GM19455 (cell line): ENCODE results near the gene FOXP1.

Source experiments
- ATAC-seq: cut with Tn5 transposase; IDR thresholded peaks from one replicate; pipeline ENCODE4 v1.9.1; 2021; ENCODE audit not compliant: unreplicated experiment

Gene FOXP1

DNA sequence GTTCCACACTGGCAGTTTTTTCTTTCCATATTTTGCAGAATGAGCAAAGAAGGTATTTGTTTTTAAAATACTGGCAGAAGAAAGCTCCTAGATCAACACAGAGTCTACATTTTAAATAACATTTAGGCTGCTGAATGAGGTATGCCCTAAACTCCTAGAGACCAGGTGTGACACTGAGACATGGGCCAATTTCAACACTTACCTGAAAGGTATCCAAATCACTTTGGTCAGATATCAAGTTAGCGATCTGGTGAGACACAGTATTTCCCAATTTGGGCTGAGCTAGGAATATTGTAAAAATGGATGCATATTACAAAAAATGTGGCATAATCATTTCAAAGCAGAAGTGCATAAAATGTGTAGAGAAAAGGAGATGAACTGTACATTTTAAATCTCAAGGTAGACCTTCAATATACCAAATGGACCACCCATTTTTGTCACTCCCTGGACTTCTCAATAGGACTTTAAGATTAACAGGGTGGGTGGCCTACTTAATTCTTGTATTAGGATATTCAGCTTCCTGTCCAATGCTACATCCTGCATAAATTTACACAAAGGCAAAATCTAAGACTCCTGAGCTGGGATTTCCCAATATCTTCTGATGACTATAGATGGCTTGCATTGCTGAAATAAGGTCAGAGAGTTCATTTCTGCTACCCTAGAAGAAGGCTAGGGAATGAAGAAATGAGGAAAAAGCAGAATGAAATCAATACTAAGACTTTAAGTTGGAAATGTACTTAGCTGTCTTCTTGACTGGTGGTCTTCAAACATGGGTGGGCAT is 487.8 kb downstream of the FOXP1 start:
- ATAC-seq: no peak

DNA sequence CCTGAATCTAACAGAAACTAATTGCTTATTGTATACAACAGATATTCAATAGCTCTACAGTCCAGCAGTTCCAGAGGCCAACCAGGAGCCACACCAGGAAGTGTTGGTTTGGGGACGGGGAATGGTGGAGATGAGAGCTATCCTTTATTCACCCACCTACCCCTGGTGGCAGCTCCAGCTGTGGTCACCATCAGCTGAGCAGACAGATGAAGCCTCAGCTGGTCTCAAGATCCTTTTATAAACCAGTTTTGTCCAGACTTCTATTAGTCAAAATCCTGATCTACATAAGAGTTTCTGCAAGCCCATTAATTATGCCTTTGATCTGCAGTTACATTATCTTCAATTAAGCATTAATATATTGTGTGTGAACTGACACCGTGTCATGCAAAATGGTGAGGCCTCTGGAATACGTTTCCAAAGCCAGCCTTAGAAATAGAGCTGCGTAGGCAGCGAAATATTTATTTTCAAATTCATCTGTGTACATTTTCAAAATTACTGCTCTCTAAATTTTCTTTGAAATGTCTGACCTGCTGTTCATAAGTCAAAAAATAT is 488.8 kb downstream of the FOXP1 start:
- no peak for ATAC-seq

DNA sequence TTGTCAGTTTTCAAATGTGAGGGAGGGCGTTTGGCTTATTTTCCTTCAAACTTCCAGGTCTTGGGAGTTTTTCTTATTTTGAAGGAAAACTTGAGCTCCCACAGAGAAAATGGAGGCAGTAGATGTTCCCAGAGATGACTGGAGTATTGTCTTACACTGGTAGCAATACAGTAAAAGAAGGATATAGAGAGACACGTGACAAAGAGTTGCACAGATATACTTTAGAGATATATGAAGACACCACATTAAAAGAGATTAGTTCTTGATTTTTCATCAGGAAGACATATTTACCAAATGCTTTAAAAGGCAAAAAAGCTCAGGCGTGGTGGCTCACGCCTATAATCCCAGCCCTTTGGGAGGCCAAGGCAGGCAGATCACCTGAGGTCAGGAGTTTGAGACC is 490.9 kb downstream of the FOXP1 start:
- ATAC-seq: no peak

DNA sequence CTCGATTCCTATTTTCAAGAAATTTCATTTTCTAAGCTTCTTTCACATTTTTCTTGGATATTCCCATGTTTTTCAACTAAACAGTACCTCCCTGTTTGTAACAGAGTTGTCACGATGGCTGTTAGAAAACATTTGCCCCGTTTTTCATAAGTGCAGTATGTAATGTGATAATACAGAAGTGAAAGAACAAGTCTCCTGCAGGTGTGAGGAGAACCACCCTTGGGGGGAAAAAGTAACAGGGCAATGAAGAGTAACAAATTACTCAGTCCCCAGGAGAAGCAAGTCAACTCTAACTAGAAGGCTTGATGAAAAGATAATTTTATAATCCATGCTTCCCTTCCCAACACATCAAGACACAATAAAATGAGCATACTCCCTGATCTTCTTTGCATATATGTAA is 493.3 kb downstream of the FOXP1 start:
- no peak for ATAC-seq

DNA sequence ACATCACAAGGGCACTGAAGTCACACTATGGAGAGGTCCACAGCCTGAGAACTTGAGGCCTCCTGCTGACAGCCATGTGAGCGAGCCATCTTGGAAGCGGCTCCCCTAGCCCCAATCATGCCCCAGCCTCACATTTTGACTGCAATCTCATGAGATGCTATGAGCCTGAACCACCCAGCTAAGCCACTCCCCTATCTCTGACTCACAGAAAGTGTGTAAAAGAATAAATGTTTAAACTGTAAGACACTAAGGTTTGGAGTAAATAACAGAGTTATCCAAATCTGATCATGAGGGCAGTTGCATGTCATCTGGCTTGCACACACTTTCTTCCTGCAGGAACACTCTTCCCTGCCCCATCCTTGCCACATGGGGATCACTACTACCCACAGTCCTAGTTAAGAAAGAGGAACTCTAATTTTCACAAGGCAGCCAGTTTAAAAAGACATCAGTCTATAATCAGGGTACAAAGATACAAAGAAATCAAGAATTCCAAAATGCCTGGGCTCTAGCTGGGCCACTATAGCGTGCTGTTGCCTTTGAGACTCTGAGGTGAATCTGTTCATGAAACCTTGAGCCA is 494.2 kb downstream of the FOXP1 start:
- ATAC-seq: no peak

DNA sequence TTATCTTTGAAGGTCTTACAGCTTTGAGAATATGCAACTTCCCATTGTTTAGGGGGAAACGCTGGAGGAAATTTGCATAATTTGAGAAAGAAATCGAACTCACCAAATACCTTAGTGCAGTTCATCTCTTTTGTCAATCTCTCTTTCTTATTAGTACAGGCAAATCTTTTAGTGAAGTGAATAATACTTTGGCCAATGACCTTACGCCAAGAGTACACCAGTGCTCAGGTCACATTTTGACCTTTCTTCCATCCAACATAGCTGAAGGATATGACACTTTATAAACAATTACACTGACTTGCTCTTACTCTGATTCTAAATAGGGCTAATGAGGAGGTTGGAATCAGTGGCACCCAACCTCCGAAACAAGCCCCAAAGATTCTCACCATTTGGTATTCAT is 494.8 kb downstream of the FOXP1 start:
- ATAC-seq: no peak

DNA sequence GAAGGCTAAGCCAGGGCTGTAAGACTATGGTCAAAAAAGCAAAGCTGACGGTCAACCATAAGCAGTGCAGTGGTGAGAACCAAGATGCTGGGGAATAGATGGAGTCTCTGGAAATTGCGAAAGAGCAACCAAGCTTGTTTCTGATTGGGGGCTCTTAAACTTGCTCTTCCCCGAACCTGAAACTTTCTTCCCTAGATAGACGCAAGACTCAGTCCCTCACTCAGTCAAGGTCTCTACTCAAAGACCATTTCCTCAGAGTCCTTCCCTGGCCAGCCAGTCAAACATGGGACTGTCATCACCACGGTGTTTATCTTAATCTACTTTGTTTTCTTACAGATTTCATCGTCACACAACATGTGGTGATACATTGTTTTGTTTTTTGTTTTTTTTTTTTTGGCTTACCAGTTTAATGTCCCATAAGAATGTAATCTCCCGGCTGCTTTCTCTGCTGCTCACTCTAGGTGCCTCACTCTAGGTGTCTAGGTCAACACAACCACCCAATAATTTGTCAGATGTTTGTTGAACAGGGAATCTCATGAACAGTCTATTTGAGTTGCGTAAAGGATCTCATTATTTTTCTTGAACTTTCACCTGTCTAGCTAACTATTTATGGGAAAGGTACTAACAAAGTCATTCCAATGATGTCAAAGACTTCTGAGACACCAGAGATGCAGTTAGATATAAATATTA is 495.4 kb downstream of the FOXP1 start:
- ATAC-seq: no peak

DNA sequence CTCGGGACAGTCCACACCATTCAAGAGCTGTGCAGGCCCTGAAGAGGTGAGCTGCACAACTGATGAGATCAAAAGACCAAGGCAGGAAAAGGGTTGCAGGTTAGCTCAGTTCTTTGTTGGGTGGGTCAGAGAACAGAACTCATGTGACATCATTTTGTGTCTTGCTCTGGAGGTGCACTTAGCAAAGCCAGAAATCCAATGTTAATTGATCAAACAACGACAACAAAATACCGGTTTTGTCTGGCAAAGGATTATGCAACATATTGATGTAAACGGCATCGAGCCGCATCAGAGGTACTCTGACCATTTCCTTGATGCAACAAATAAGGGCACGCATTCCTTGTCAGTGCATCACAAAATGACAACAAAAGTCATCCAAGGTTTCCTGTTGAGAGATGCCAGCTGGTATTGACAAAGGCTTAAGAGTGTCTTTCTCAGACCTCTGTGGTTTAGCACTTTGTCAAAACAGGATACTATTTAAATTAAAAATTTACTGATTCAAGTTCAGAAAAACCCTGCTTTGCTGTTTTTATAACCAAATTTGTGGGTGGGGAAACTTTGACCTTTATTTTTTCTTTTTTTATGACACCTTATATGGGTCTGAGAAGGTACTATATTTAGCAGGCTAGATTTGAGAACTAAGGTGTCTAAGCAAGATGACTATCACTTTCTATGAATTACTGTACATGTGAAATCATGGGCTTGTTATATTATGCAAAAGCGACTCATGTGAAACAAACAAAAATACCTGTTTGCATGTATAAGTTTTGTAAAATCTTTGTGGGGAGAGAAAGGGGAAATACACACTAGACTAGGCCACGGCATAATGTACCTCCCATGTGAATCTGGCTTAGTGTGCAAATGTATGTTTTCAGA is 496.1 kb downstream of the FOXP1 start:
- peak; percentile 92 for ATAC-seq

DNA sequence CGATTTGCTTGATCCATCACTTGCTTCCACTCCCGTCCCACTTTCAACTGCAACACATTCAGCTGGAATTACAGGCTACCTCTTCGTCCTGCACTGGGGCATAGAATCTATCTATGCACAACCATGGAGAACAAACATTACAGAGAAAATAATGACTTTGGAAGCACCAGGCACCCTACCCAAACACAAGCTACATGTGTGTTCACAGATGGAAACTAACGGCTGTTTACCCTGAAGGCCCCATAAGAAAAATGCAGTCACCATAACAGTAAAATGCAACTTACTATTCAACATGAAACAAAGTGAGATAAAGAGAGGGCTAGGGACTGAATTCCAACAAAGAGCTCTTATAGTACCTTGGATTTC is 496.8 kb downstream of the FOXP1 start:
- no peak for ATAC-seq

DNA sequence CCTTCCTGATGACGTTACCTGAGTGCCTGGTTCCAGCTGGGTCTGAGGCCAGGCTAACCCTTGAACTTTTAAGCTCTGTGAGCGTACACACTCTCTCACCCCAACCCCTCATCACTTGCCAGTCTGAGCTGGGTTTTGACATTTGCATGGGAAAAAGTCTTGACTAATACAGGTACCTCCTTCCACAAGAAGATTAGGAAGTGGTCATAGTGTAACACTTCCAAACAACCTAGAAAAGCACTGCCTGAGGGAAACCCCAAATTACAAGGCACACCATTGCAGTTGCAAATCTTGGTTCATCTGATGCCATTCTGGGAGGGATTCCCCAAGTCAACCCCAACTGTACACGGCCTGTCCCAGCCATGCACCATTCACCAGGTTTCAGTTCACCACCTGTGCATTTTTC is 499.8 kb downstream of the FOXP1 start:
- no peak for ATAC-seq

DNA sequence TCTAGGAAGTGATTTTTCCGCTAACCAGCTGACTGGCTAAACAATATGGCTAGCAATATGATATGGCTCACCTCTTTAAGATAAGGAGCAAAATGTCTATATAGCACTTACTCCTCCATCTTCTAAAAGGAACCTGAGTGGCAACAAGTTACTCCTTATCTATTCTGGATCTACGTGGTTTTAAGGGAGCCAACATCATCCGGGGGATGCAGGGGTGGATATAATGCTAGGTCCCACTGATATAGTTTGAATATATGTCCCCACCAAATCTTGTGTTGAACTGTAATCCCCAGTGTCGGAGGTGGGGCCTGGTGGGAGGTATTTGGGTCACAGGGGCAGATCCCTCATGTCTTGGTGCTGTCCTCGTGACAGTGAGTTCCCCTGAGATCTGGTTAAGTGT is 500.7 kb downstream of the FOXP1 start:
- no peak for ATAC-seq

DNA sequence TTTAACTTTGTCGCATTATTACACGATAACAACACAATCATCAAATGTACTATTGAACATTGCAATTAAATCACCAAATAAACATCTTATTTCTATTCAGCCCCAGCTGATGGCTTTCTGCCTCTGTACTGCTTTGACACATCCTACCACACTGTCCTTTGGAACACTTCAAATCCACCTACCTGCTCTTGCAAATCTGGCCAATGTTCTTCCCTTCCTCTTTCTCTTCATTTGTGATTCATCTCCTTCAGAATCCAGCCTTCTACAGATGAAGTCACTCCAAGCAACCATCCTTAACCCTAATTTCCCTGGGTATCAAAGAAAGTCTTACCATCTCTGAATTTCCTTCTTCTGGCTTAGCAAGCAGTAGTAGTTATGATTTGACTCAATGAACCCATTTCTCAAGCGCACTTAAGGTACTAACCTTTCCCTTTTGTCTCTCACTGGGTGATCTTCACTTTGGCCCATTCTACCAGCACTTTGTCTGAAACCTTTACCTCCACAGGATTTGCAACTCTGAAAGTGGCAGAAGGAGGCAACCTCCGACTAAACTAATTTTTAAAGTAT is 502.9 kb downstream of the FOXP1 start:
- no peak for ATAC-seq

DNA sequence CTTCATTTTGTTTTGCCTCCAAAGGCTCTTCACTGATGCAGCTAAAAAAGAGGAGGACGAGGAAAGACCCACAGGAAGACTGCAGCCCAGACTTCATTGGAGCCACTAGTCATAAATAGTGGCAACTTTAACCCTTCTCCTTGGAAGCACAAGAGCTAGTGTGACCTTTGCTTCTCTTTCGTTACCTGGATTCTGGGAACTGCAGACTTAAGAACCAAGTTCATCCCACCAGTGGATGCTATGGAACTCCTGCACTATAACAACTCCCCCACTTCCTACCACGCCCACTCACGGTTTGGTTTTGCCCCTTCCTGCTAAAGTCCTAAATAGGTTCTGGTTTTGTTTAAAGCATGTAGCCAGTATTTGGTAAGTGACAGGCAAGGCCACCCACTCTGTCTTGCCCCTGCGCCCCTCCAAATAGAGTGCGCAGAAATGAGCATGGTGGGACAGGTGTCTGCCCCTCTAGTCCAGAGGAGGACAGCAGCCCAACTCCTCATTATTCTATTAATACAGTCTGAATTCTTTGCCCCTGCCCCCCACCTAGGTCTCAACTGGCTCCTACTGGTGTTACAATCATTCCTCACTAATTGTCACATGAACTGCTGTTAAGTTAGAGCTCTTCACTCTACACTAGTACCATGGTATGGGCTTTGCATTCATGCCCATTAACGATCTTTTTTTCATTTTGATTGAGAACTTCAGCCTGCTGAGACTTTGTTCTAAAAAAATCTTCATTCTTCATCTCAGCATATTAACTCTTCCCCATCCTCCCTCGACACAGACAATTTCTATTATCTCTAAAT is 504.6 kb downstream of the FOXP1 start:
- no peak for ATAC-seq

DNA sequence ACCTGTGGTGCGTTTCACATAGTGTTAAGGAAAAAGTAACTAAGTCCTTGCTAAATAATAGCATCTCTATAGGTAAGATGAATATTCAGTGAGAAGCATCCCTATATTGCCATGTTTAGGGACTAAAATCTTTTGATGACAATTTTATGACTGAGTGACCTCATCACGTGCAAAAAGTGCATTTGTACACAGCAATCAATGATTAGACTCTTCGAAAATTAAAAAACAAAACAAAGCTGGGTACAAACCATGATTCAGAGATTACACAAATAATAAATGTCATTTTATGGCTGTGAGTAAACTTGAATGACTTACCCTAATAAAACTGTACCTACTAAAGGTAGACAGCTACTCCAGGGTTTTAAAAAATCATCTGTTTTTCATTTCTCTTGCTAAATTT is 505.3 kb downstream of the FOXP1 start:
- ATAC-seq: no peak

DNA sequence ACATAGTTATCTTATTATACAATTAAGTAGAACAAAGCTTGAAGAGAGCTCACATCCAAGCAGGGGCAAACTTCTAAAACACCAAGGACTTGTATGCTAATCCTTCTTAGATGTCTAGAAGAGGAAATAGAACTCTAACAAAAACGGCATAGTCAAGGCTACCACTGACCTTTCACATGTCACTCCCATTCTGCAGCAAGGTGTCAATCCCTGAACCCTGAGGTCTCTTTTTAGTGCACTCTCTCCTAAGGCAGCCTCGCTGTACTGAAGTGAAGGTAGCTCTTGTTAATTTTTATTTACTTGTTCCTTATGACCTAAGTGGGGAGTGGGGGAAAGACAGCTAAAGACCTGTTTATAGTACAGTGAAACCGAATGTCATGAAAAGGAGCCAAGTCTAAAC is 506.5 kb downstream of the FOXP1 start:
- ATAC-seq: no peak

DNA sequence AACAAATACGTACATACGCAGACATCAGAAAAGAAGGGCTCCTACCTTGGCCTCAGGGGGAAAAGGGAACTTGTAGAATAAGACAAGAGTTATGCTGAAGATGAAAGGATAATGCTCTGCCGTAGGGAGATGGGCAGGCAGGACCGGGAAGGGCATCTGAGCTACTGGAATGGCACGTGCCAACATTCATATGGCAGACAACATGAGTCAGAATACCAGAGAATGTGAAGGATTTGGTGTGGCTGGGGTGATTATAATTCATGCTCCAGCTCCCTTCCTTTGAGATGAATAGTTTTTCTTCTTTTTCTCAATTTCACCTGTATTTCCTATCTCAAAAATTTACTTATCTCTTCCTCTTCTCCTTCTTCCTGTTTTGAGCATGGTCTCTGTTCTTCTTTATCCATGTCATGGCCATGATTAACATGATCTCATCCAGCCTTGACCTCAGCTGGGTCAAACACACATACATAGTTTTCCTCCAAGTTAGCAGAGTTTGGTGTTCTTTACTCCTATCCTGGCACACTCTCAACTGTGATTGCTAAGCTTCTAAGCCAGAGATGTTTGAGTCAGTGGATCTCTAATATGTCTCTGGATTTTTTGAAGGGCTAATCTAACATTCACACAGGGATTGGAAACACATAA is 507.0 kb downstream of the FOXP1 start:
- no peak for ATAC-seq

DNA sequence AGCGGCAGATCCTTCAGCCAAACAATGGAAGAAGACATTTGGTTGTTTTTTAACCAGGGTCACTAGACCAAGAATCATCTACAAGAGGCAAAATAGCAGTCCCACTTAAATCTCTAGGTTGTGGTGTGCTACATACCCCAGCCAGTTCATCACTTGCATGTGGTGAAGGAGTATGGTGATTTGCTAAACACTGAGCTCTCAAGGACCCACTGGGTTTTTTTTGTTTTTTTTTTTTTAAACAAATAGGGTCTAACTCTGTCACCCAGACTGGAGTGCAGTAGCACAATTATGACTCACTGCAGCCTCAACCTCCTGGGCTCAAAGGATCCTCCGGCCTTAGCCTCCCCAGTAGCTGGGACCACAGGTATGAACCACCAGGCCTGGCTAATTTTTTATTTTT is 508.0 kb downstream of the FOXP1 start:
- ATAC-seq: no peak

DNA sequence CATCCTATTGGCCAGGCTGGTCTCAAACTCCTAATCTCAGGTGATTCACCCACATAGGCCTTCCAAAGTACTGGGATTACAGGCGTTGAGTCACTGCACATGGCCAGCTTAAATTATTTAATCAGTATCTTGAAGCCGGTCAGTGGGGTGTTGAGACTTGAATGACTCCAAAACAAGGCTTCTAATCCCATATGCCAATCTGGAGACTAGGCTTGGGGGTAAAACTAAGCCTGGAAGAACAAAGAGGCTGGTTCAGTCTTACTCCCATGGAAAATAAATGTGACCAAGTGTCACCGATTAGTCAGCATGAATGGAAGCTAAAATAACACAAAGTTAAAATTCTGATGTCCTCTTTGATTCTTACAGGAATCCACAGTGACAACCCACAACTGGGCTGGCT is 509.1 kb downstream of the FOXP1 start:
- no peak for ATAC-seq

DNA sequence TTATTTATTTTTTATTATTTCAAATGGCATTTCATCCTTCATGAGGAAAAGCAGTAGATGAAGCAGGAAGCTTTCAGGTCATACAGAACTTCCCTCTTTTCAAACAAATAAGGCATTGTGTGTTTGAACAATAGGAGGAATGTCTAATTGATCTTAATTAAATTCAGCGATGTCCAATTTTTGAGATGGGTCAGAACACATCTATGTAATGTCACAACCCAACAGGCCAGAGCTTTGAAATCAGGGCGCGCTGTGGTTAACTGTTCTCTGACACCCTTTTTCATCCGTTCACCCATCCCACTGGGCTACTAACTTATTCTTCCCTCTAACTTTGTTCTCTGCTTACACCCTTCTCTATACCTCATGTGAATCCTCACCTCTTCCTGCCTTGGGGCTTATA is 510.5 kb downstream of the FOXP1 start:
- no peak for ATAC-seq

DNA sequence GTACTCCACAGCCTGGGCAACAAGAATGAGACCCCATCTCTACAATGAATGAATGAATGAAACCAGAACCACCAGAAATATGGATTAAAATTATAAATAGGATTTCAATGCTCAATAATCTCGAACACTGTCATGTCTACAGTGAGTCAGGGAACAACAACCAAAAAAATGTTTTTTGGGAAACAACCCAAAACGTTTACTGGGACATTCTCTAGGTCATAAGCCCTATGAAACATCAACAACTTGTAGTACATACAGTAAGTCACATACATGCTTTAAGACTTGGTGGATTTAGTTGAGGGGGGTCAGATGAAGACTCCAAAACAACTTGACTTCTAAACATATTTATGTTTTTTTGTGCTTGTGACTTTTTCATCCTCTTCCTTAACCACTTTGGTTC is 511.2 kb downstream of the FOXP1 start:
- no peak for ATAC-seq
